ENCODE measurements around the gene ABCA4.
"Not testable (repeated sequence)": the region's sequence is repeated elsewhere in the genome, so short reads cannot be mapped to it uniquely, and the experiment has no call there.

Gene ABCA4

DNA sequence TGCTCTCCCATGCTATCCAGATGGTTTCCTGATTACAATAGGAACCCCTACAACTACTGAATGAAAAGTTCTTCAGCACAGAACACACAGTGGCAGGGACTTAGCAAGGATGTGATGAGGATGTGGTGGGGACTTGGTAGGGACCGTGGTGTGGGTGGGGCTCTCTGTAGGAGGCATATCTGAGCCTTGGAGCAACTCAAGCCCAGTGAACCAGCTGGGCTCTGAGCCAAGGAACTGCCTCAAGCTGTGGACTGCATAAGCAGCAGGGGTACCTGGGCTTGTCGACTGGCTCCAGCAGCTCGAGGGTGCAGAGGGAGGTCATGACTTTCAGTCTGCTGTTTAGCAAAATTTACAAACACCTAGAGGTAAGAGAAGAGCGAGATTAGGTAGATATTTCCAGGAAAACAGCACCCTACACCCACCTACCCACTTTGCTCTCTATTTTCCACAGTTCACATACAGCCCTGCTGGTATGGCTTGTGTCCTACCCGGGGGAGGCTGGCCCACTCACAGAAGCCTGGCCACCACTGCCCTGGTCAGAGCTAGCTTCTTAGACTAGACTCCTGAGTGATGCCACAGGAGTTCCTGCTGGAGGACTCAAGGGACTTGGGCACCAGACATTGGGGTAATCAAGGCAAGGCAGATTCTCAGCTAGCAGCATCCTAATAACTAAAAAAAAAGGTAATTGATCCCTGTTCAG is 125.0 kb downstream of the ABCA4 start:
- H3K27me3 Mint-ChIP-seq, result peaks cover 4% of the 10 kb centered on the region

DNA sequence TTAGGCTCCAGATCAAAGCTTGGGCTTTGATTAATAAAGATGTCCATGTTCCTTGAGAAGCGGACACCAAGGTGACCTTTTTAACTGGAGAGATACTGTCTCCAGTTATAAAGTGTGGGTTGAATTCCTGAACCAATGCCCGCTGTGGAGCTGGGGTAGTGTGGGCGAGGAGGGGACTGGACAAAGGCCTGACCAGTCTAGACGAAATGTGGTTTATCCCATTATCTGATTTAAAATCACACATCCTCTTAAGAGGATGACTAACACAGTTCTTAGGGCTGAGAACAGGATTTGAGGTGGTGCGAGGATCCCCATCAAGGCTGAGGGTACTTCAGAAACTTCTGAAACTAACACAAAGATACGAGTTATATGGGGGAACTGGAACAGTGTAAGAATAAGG is 127.2 kb downstream of the ABCA4 start:
- Mint-ChIP-seq H3K4me3 (no peak overlapping the region), H3K36me3 (no peaks in the 10 kb centered on the region), H3K27ac (no peak overlapping the region), H3K4me1 (ENCODE audit: low read depth) (no peaks in the 10 kb centered on the region), H3K27me3 (peaks cover 6% of the 10 kb centered on the region), H3K9me3 (ENCODE audit: low read depth) (no peaks in the 10 kb centered on the region)

More for the DNA sequence above, 125.0 kb downstream of the ABCA4 start:
- Mint-ChIP-seq H3K4me3 (no peak overlapping the region), H3K9me3 (ENCODE audit: low read depth) (no peaks in the 10 kb centered on the region), H3K4me1 (ENCODE audit: low read depth) (no peaks in the 10 kb centered on the region), H3K36me3 (no peaks in the 10 kb centered on the region), H3K27ac (no peak overlapping the region)

DNA sequence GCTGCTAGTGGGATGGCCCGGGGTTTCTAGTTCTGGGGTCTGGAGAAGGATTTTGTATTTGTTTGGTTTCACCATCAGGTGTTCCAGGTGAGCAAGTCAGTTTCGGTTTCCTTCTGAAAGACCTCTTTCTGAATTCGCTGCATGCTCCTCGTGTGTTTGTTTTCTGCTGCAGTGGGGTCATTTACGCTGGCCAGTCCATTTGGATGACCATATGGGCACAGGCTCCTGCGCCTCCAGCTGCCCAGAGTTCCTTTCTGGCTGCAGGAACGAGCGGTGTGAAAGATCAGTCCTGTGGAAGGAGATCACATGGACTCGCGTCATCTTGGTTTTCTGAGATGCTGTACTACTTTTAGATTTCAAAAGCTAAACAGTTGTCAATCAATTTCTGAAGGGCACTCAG is 128.0 kb downstream of the ABCA4 start:
- no peaks in the 10 kb centered on the region for H3K9me3 Mint-ChIP-seq (ENCODE audit: low read depth)
- no peak overlapping the region for H3K4me3 Mint-ChIP-seq
- H3K36me3 Mint-ChIP-seq, result no peaks in the 10 kb centered on the region
- no peak overlapping the region for H3K27ac Mint-ChIP-seq
- peaks cover 6% of the 10 kb centered on the region for H3K27me3 Mint-ChIP-seq
- H3K4me1 Mint-ChIP-seq (ENCODE audit: low read depth), result no peaks in the 10 kb centered on the region

DNA sequence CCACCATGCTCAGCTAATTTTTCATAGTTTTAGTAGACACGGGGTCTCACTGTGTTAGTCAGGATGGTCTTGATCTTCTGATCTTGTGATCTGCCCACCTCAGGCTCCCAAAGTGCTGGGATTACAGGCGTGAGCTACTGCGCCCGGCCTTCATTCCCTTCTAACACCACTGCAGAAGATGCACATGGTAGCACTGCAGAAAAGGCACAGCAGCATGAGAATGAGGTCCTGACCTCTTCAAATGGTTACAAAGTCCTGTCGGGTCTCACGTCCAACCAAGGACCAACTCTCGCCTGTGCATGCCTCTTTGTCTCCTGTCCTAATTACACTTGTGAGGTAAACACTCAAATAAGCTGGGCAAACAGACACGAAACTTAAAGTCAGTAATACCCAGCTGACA is 128.8 kb downstream of the ABCA4 start:
- no peaks in the 10 kb centered on the region for H3K9me3 Mint-ChIP-seq (ENCODE audit: low read depth)
- peaks cover 9% of the 10 kb centered on the region for H3K27me3 Mint-ChIP-seq
- H3K4me3 Mint-ChIP-seq, result no peak overlapping the region
- no peaks in the 10 kb centered on the region for H3K4me1 Mint-ChIP-seq (ENCODE audit: low read depth)
- no peak overlapping the region for H3K27ac Mint-ChIP-seq
- H3K36me3 Mint-ChIP-seq, result no peaks in the 10 kb centered on the region

DNA sequence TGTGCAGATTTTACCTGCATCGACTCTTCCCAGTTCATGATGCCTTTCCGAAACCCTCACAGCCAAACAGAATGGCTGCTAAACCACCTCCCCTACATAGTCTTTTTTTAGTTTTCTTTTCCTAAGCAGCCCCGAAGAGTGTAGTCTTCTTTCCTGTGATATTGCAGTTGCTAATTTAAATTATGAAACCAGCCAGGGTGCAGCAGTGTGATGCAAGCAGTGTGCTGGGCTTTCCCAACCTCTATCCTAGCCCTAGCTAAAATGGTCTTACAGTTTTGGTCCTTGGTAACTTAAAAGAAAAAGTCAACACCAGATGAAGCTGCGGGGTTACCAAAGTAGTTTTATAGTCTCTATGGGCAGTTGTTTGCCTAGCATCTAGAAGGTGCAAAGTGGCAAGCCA is 129.7 kb downstream of the ABCA4 start:
- H3K27ac Mint-ChIP-seq, result no peak overlapping the region
- H3K4me1 Mint-ChIP-seq (ENCODE audit: low read depth), result no peaks in the 10 kb centered on the region
- no peaks in the 10 kb centered on the region for H3K9me3 Mint-ChIP-seq (ENCODE audit: low read depth)

DNA sequence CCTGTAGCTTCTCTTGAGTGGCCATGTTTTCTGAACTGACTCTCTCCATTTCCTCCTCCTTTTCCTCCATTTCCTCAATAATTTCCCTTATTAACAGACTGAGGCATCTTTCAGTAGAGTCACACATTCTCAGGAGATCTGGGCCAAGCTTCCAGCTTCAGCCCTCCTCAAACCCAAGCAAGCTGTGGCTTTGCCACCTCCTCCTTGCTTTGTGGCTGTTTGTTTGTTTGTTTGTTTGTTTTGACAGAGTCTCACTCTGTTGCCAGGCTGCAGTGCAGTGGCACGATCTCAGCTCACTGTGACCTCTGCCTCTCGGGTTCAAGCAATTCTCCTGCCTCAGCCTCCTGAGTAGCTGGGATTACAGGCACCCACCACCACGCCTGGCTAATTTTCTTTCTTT is 130.5 kb downstream of the ABCA4 start:
- not testable (repeated sequence) for H3K9me3 Mint-ChIP-seq (ENCODE audit: low read depth); H3K36me3 Mint-ChIP-seq; H3K4me1 Mint-ChIP-seq (ENCODE audit: low read depth); H3K4me3 Mint-ChIP-seq; H3K27ac Mint-ChIP-seq
- peaks cover 10% of the 10 kb centered on the region for H3K27me3 Mint-ChIP-seq

More for the DNA sequence above, 129.7 kb downstream of the ABCA4 start:
- Mint-ChIP-seq H3K4me3 (no peak overlapping the region), H3K36me3 (no peaks in the 10 kb centered on the region), H3K27me3 (peaks cover 9% of the 10 kb centered on the region)

DNA sequence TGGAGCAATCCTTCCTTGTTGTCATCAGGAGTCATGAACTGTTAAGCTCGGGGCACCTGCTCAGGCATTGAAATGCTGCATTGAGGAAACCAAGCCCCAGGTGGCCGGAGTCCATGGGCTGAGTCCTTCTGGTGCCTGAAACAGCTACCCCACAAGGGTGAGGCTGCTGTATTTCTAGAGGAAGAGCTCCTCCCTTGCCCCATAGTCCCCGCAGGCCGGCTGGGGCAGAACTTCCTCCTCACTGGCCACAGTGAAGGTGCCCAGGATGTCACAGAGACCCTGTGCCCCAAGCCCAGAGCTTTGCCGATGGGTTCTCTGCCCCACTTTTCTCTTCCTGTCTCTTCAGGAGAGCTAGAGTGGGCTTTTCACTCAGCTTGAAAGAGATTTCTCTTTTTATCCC is 130.9 kb downstream of the ABCA4 start:
- no peaks in the 10 kb centered on the region for H3K36me3 Mint-ChIP-seq
- H3K27me3 Mint-ChIP-seq, result peaks cover 10% of the 10 kb centered on the region
- H3K4me1 Mint-ChIP-seq (ENCODE audit: low read depth), result no peaks in the 10 kb centered on the region
- H3K4me3 Mint-ChIP-seq, result no peak overlapping the region
- no peaks in the 10 kb centered on the region for H3K9me3 Mint-ChIP-seq (ENCODE audit: low read depth)
- H3K27ac Mint-ChIP-seq, result no peak overlapping the region

DNA sequence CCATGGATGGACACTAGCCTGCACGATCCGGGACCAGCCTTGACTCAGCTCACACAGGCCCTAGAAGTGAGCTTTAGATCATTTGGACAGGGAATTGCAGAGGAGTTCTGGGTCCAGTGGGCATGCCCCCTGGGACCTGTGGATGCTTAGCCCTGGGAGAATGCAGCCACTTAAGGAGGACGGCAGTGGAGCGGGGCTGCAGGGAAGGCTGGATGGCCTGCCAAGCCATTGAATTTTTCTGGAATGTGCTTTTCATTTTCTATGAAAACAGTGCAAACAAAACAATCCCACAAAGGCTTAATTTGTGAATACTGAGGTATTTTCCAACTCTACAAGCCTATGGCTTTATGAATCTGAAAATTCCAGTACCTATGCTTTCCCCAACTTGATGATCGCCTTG is 131.3 kb downstream of the ABCA4 start:
- no peaks in the 10 kb centered on the region for H3K9me3 Mint-ChIP-seq (ENCODE audit: low read depth)
- no peak overlapping the region for H3K27ac Mint-ChIP-seq
- no peak overlapping the region for H3K4me3 Mint-ChIP-seq
- H3K4me1 Mint-ChIP-seq (ENCODE audit: low read depth), result no peaks in the 10 kb centered on the region
- H3K36me3 Mint-ChIP-seq, result no peaks in the 10 kb centered on the region
- H3K27me3 Mint-ChIP-seq, result peaks cover 10% of the 10 kb centered on the region

DNA sequence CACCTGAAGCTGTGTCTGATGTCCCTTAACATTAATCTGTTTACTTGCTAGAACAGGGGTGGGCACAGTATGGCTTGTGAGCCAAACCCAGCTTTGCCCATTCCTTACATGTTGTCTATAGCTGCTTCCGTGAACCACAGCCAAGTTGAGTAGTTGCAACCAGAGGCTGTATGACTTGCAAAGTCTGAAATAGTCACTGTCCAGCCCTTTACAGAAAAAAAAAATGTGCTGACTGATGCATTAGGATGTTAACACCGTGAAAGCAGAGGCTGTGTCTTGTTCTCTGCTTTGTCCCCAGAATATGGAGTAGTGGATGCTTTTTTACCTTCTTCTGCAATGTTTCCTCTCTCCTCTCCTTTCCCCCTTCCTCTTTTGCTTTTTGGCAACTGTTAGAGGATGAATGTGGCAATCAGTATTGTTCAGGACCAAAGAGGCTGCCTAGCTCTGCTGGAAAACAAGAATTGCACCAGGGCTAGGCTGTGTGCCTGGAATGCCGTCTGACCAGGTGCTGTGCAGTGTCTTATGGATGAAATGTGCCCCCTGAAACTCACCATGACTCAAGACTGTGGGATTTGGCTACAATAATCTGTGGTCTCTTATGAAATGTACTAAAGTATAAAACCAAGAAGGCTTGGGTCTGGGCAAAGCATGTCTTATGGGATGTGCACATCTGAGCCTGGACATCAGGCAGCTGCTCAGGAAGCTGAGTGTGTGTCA is 132.2 kb downstream of the ABCA4 start:
- Mint-ChIP-seq H3K36me3 (no peaks in the 10 kb centered on the region), H3K27ac (no peak overlapping the region), H3K9me3 (ENCODE audit: low read depth) (no peaks in the 10 kb centered on the region), H3K4me1 (ENCODE audit: low read depth) (no peaks in the 10 kb centered on the region), H3K27me3 (peaks cover 10% of the 10 kb centered on the region), H3K4me3 (no peak overlapping the region)

DNA sequence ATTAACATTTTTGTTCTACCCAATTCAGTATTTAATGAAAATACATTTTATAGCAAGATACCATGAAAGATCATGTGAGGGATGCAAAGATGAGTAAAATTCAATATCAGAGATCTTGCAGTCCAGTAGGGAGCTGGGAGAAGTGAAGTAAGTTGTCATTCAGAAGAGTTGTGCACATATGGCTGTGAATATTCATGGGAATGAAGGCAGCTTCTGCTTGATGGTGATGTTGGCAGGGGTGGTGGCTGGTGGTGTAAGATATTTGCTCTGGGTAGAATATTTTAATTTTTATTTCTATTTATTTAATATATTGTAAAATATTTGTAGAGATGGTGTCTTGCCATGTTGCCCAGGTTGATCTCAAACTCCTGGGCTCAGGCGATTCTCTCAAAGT is 139.7 kb downstream of the ABCA4 start:
- Mint-ChIP-seq H3K27ac (no peak overlapping the region), H3K36me3 (no peaks in the 10 kb centered on the region), H3K4me1 (ENCODE audit: low read depth) (no peaks in the 10 kb centered on the region), H3K4me3 (no peak overlapping the region), H3K27me3 (peaks cover 3% of the 10 kb centered on the region), H3K9me3 (ENCODE audit: low read depth) (no peaks in the 10 kb centered on the region)

DNA sequence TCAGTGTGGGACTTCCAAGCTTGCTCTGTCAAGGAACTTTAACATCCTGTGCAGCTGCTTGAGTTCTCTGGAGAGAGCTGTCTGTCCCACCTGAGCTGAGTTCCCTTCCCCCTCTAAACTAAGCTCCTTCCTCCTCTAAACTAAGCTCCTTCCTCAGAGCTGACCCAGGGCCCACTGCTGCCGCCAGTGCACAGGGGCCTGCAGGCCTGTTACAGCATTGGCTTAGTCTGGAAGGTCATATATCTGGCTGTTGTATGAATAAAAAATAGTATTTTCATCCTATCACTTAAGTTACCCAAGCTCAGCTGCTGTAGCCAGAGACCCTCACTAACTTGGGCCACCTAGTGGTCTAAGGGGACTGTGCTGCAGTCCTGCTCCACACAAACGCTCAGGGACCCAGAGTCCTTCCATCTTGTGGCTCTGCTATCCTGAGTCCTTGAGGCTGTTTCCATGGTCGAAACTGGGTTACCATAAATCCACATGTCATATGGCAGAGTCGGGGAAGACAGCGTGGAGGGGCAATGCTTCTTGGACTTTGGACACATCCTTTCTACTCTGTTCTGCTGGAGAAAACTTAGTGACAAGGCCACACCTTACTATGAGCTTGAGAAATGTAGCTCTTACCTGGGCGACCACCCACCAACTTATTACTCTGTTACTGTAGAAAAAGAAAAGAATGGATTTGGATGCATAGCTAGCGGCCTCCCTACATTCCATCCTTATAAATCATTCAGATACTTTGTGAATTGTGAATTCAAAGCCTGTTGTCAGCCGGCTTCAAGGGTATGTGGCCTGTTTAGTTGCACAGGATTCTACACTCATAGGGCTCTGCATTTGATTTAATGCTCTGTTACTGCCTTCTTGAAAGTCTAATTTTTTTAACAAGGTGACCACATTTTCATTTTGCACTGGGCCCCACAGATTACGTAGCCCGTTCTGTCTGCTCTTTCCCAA is 140.4 kb downstream of the ABCA4 start:
- no peaks in the 10 kb centered on the region for H3K4me1 Mint-ChIP-seq (ENCODE audit: low read depth)
- no peak overlapping the region for H3K4me3 Mint-ChIP-seq
- no peaks in the 10 kb centered on the region for H3K36me3 Mint-ChIP-seq
- no peak overlapping the region for H3K27ac Mint-ChIP-seq
- H3K27me3 Mint-ChIP-seq, result peaks cover 4% of the 10 kb centered on the region
- no peaks in the 10 kb centered on the region for H3K9me3 Mint-ChIP-seq (ENCODE audit: low read depth)

DNA sequence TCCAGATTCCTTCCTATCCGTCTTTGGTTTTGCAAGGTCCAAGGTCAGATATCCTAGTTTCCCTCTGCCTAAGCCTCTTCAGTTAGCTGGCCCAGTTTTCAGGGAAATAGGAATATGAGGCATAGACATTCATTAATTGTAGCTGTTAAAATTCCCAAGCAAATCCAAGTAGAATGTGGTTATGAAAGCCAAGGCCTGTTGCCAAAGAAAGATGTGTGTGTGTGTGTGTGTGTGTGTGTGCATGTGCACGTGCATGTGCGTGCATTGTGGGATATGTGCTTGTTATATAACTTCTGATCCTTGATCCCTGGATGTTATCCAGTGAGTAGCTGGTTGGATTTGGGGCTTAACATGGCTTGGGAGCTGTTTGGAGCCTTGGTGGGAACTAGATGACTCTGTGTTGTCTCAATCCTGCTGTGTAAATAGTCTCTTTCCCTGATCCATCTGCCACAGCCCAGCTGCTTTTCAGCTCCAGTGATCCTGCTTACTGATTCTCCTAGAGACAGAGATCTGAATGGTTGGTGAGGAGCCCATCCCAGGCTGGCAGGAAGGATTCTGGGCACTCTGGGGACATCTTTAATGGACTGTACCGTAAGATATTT is 141.1 kb downstream of the ABCA4 start:
- no peak overlapping the region for H3K4me3 Mint-ChIP-seq
- H3K36me3 Mint-ChIP-seq, result no peaks in the 10 kb centered on the region
- H3K4me1 Mint-ChIP-seq (ENCODE audit: low read depth), result no peaks in the 10 kb centered on the region
- H3K9me3 Mint-ChIP-seq (ENCODE audit: low read depth), result no peaks in the 10 kb centered on the region
- peaks cover 3% of the 10 kb centered on the region for H3K27me3 Mint-ChIP-seq
- H3K27ac Mint-ChIP-seq, result no peak overlapping the region

DNA sequence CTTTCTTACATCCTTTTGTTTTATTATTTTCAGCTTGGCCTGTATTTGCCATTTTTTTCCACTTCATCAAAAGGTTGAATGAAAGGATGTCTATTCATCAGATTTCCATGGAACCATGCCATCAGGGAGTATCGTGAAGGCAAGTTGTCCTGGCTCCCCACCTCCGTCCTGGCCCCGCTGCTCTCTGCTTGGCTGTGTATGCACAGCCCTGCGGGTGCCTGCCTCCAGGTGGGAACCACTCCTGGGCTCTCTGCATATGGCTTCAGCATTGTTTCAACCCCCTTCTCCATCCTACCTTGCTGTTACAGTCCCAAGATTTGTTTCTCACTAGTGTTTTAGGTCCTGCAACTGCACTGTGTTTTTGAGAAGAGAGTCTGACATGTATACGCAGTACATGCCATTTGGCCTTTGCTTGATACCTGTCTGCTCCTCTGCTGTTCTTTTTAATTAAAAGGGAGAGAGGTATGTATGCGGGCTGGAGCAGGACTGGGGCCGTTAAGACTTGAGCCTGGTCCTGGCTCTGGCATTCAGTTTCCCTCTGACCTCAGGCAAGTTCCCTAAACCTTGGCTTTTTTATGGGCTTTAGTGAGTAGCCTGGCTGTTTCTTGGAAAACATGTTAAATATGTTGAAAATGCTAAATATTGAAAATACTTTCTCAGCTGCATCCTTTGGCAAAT is 141.8 kb downstream of the ABCA4 start:
- Mint-ChIP-seq H3K4me1 (ENCODE audit: low read depth) (no peaks in the 10 kb centered on the region), H3K36me3 (no peaks in the 10 kb centered on the region), H3K9me3 (ENCODE audit: low read depth) (no peaks in the 10 kb centered on the region), H3K4me3 (no peak overlapping the region), H3K27me3 (peaks cover 3% of the 10 kb centered on the region), H3K27ac (no peak overlapping the region)

DNA sequence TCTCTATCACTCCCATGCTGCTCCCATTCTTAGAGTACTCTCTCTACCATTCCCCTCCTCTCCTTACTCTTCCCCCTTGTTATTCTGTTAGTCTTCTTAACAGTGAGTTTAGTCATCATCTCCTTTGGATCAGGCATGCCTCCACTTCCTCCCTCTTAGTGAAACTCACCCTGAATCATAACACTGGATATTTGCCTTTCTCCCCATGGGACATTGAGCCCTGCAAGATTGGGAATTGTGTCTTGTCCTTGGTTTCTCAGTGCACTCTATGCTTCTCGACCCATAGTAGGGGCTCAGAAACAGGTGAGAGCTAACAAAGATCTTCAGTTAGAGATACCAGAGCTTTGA is 143.4 kb downstream of the ABCA4 start:
- no peak overlapping the region for H3K27ac Mint-ChIP-seq
- H3K36me3 Mint-ChIP-seq, result no peaks in the 10 kb centered on the region
- H3K4me1 Mint-ChIP-seq (ENCODE audit: low read depth), result no peaks in the 10 kb centered on the region
- peaks cover 3% of the 10 kb centered on the region for H3K27me3 Mint-ChIP-seq
- H3K4me3 Mint-ChIP-seq, result no peak overlapping the region
- H3K9me3 Mint-ChIP-seq (ENCODE audit: low read depth), result no peaks in the 10 kb centered on the region
